Cardiac fibroblast (primary cell): ENCODE measurements around the gene TGM6.

Source experiments
- DNase-seq, 2 donors: peaks; one replicate each; pipeline versions ENCODE4 v3.0.0 to v3.0.0-alpha.2; 2010; ENCODE audit warnings: low read depth in 2 of 2
- H3K4me3 ChIP-seq, 2 donors: replicated peaks in 1 of 2; 1 replicate in 1 of 2; 2 replicates in 1 of 2; pipeline ENCODE4 v1.5.1; 2011; ENCODE audit warnings: low read depth in 2 of 2, low read length in 2 of 2, mild to moderate bottlenecking in 2 of 2, moderate library complexity in 1 of 2
- TF ChIP-seq, protein P1 (sequence below): IDR thresholded peaks from one replicate; pipeline ENCODE4 v1.5.1; 2011; ENCODE audit warnings: low read depth, mild to moderate bottlenecking, low read length, inconsistent platforms

TGM6 gene

GRCh38 chr20:2385496-2385895, 4.8 kb downstream of the TGM6 start:
- H3K4me3 ChIP-seq = no peak overlapping the region
- TF ChIP-seq, protein P1, sequence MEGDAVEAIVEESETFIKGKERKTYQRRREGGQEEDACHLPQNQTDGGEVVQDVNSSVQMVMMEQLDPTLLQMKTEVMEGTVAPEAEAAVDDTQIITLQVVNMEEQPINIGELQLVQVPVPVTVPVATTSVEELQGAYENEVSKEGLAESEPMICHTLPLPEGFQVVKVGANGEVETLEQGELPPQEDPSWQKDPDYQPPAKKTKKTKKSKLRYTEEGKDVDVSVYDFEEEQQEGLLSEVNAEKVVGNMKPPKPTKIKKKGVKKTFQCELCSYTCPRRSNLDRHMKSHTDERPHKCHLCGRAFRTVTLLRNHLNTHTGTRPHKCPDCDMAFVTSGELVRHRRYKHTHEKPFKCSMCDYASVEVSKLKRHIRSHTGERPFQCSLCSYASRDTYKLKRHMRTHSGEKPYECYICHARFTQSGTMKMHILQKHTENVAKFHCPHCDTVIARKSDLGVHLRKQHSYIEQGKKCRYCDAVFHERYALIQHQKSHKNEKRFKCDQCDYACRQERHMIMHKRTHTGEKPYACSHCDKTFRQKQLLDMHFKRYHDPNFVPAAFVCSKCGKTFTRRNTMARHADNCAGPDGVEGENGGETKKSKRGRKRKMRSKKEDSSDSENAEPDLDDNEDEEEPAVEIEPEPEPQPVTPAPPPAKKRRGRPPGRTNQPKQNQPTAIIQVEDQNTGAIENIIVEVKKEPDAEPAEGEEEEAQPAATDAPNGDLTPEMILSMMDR = no peak
- no peak for DNase-seq

GRCh38 chr20:2386516-2387179, 5.9 kb downstream of the TGM6 start:
- H3K4me3 ChIP-seq = no peak overlapping the region
- peak; percentile 3 to 34 for DNase-seq
- TF ChIP-seq, protein P1 = no peak

GRCh38 chr20:2387180-2387577, 6.5 kb downstream of the TGM6 start:
- peak in 1 of 2 donors; percentile 44 for DNase-seq
- H3K4me3 ChIP-seq = no peak overlapping the region
- TF ChIP-seq, protein P1 = peak; percentile 44

GRCh38 chr20:2387580-2387979, 6.9 kb downstream of the TGM6 start:
- TF ChIP-seq, protein P1 = no peak
- DNase-seq = no peak
- no peak overlapping the region for H3K4me3 ChIP-seq

DNA sequence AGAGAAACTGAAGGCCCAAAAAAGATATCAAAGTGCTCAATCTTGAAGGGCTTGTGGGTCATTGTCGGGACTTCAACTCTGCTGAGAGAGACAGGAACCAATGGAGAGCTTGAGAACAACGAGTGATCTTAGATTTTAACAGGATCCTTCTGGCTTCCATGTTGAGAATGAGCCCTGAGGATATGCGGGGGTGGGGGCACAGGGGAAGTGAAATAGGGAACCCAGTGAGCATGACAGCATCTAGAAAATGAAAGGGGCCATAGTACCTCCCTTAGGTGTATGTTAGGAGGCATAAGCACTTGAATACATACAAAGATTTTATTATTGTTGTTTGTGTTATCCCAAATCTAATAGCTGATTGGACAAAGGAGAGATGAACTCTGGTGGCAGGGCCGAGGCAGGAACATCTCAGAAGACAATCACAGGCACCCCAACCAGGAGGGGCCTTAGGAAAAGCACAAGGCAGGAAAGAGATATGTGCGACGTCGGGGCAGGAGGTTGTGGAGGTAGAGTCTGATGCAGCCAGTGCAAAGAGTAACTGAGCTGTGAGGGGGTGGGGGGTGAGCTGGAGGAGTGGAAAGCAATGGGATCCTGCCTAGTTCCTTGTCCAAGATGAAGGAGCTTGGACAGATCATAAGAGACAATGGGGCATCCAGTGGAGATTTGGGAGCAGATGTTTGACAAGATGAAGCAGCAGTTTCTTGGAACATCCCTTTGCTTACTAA, 10.4 kb downstream of the TGM6 start:
- TF ChIP-seq, protein P1 = no peak
- DNase-seq = no peak
- H3K4me3 ChIP-seq = no peak overlapping the region

GRCh38 chr20:2394411-2395055, 13.8 kb downstream of the TGM6 start:
- TF ChIP-seq, protein P1 = no peak
- H3K4me3 ChIP-seq = no peak overlapping the region
- DNase-seq = no peak
